ENCODE measurements around the gene MGAT4B. TPM values are rescaled to one million over a fixed set of nuclear protein-coding genes. Genes with fewer than 3 reads are reported as not detected.

MGAT4B gene
- 136 and 146 TPM in 2 replicates for total RNA-seq

DNA sequence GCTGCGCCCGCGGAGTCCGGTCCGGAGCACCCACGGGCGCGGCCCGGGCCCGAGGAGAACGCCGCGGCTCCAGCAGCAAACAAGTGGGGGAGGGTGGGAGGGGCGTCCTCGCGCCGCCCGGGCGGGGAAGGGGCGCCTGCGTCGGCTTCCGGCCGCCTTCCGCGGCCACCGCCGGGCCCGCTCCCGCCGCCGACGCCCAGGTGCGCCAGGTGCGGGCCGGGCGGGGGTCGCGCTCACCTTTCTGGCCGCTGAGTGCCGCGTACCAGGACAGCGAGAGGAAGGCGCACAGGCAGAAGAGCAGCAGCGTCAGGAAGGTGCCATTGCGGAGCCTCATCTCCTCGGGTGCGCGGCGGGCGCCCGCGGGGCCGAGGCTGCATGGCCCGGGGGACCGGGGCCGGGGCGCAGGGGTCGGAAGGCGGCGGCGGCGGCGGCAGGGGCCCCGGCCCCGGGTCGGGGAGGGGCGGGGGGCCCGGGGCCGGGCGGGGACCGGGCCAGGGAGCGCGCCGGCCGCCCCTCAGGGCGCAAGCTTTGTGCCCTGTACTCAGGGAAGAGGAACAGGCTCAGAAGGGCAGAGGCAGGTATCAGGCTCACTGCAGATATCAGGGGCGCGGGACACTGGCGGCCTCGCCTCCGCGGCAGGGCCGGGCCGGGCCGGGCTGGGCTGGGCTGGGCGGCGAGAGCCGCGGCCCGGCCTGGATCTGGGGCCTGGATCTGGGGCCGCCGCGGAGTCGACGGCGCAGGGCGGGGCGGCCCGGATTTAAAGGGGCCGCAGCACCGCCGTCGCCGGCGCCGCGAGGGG, at the start of gene MGAT4B:
Gene MGAT4B, minus strand, starts transcription at position 617 of the 799 bp plus-strand sequence. Its CDS starts 283 bp downstream, at position 334.

DNA sequence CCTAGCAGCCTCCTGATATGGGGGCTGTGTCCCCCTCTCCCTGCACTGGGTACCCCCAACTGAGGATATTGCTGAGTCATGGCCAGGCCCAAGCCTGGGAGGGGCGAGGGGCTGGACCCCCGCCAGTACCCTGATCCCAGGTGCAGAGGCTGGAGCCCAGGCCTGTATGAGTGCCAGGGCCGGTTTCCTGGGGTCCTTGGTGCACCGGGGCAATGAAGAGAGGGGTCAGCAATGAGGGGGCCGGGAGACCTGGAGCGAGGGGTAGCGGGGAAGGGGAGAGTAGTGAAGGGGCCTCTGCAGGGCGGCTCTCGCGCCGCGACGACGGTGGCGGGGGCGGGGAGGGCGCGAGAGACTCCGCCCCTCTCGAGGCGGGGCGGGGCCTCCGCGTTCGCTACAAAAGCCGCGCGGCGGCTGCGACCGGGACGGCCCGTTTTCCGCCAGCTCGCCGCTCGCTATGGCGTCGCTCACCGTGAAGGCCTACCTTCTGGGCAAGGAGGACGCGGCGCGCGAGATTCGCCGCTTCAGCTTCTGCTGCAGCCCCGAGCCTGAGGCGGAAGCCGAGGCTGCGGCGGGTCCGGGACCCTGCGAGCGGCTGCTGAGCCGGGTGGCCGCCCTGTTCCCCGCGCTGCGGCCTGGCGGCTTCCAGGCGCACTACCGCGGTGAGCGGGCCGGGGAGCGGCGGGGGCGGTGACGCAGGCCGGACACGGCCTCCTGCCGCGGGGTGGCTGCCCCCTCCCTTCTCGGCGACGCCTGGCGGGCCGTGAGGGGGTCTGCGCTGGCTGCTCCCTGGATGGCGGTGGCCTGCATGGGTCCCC, 14.0 kb upstream of the MGAT4B start, which contains the start of gene SQSTM1:
Gene SQSTM1, plus strand, starts transcription at position 423 of the 815 bp plus-strand sequence. Its CDS starts 32 bp downstream, at position 455.

DNA sequence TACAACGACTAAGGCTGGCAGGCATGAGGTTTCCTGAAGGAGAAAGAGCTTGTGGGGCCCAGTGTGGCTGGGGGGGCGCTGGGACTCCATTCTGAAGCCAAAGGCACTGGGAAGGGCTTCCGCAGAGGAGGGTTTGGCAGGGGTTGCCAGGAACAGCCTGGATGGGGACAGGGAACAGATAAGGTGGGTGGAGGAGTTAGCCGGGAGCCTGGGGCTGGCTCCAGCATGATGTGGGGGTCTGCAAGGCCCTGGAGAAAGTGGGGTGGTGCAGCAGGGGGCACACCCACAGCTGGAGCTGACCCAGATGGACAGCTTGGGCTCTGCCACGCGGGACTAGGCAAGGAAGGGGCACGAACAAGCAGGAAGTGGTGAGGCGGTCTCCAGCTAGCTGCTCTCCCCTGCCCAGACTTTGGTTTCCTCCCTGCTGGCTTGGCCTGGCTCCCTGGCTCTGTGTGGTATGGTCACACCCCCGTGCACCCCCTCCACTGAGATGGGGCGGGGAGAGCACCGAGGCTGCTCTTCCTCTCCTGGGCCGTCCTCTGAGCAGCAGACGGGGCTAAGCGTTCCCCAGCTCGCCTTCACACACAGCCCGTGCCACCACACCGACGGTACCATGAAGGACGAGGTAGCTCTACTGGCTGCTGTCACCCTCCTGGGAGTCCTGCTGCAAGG, 13.1 kb downstream of the MGAT4B start, which contains the start of gene LTC4S:
Gene LTC4S, plus strand, starts transcription at position 519 of the 672 bp plus-strand sequence. Its CDS starts 95 bp downstream, at position 614.

Other genes with a start within 250 kb of the MGAT4B start
- 519 and 777 TPM in 2 replicates for gene HNRNPH1, start 183.2 kb downstream of the MGAT4B start, total RNA-seq
- gene CBY3, start 125.8 kb downstream of the MGAT4B start, total RNA-seq = 0.50 TPM in 1 of 2 replicates, not detected in the other
- 962 and 1,061 TPM in 2 replicates for gene CANX, start 107.9 kb downstream of the MGAT4B start, total RNA-seq
- 6.2 TPM in 2 replicates for gene MAML1, start 74.0 kb downstream of the MGAT4B start, total RNA-seq
- gene LTC4S, start 12.9 kb downstream of the MGAT4B start, total RNA-seq = 0.33 and 0.50 TPM in 2 replicates
- gene SQSTM1, start 14.0 kb upstream of the MGAT4B start, total RNA-seq = 922 and 1,425 TPM in 2 replicates
- 13.7 and 15.9 TPM in 2 replicates for gene MRNIP, start 52.0 kb upstream of the MGAT4B start, total RNA-seq
- 48.7 and 57.0 TPM in 2 replicates for gene TBC1D9B, start 101.0 kb upstream of the MGAT4B start, total RNA-seq